GM12878 (cell line): ENCODE results near the gene MYOM1. TPM values are rescaled to one million over a fixed set of nuclear protein-coding genes. Genes with fewer than 3 reads are reported as not detected.

ENCODE experiments used
- ATAC-seq: fragments of 200-7000 bp; cut with Tn5 transposase; 3 replicates; pipeline ENCODE4 v1.9.1; 2020; ENCODE audit warnings: mild to moderate bottlenecking, moderate library complexity
- BruUV-seq: library from RNA; stranded (reverse); fragments of 400-500 nt; replicated peaks from 2 replicates; lab custom pipeline; 2021; lab: Mats Ljungman, UMichigan
- CTCF ChIA-PET: fragments of 300-600 bp; sonication (Branson Sonifier 250); formaldehyde crosslinking; extraction: SDS; loops from one replicate; lab custom pipeline; 2021; ENCODE audit warnings: inconsistent platforms; lab: Yijun Ruan, JAX
- POLR2A ChIA-PET: fragments of 350-600 bp; formaldehyde crosslinking; extraction: SDS; loops from one replicate; lab custom pipeline; 2021; ENCODE audit warnings: inconsistent platforms; lab: Charles Lee
- RAD21 ChIA-PET: fragments of 300-600 bp; sonication (Branson Sonifier 250); formaldehyde crosslinking; loops from one replicate; lab custom pipeline; 2023; ENCODE audit warnings: antibody characterized with exemption; ENCODE audit not compliant: unreplicated experiment; lab: Charles Lee
- SMC1A ChIA-PET: fragments of 300-600 bp; sonication (Branson Sonifier 250); formaldehyde crosslinking; loops from one replicate; lab custom pipeline; 2023; ENCODE audit not compliant: unreplicated experiment, uncharacterized antibody; lab: Charles Lee
- DNase-seq: peaks from one replicate; pipeline ENCODE4 v3.0.0-alpha.2; 2011; ENCODE audit warnings: low read depth, low spot score
- FAIRE-seq: peaks from 3 replicates; lab custom pipeline; 2011; peaks lifted over from hg19 to GRCh38; lab: Jason Lieb, UNC
- H2AFZ ChIP-seq: 2 replicates; pipeline ENCODE4 v1.6.0; 2011; ENCODE audit warnings: low read depth, low read length, control low read depth; ENCODE audit not compliant: control insufficient read depth
- H3K27ac ChIP-seq: 2 replicates; pipeline ENCODE4 v1.5.1; 2011; ENCODE audit warnings: control low read depth; ENCODE audit not compliant: control insufficient read depth, insufficient read depth
- H3K27me3 ChIP-seq, 2 experiments: replicated peaks in 1 of 2; 2 replicates each; pipeline versions ENCODE4 v1.6.0 to v1.6.1; 2011; ENCODE audit warnings: low read length in 1 of 2; ENCODE audit not compliant: control insufficient read depth in 2 of 2, insufficient read depth in 2 of 2
- H3K36me3 ChIP-seq, 2 experiments: 2 replicates each; pipeline ENCODE4 v1.5.1; 2011; ENCODE audit warnings: low read length in 1 of 2; ENCODE audit not compliant: control insufficient read depth in 2 of 2, insufficient read depth in 2 of 2
- H3K4me1 ChIP-seq: 2 replicates; pipeline ENCODE4 v1.6.1; 2011; ENCODE audit warnings: mild to moderate bottlenecking, low read length, moderate library complexity, mixed read lengths; ENCODE audit not compliant: control insufficient read depth, insufficient read depth
- H3K4me2 ChIP-seq: 2 replicates; pipeline ENCODE4 v1.6.0; 2011; ENCODE audit warnings: control low read depth; ENCODE audit not compliant: control insufficient read depth, insufficient read depth
- H3K4me3 ChIP-seq: fragments of 200-600 bp; sonication (generic); 2 replicates; pipeline ENCODE4 v1.5.1; 2016
- H3K79me2 ChIP-seq: 2 replicates; pipeline ENCODE4 v1.6.0; 2011; ENCODE audit warnings: low read length; ENCODE audit not compliant: control insufficient read depth, insufficient read depth
- H3K9ac ChIP-seq: 2 replicates; pipeline ENCODE4 v1.8.0; 2011; ENCODE audit warnings: low read length, control low read depth, mixed read lengths; ENCODE audit not compliant: control insufficient read depth, insufficient read depth
- H3K9me3 ChIP-seq: replicated peaks from 3 replicates; pipeline ENCODE4 v1.5.1; 2011; ENCODE audit warnings: mild to moderate bottlenecking, low read length; ENCODE audit not compliant: control insufficient read depth, insufficient read depth
- H4K20me1 ChIP-seq: 2 replicates; pipeline ENCODE4 v1.6.0; 2011; ENCODE audit not compliant: control insufficient read depth, insufficient read depth
- BACH1 ChIP-seq: fragments of 450-650 bp; IDR thresholded peaks from 2 replicates; pipeline ENCODE4 v1.6.1; 2017; ENCODE audit warnings: mild to moderate bottlenecking, borderline replicate concordance
- BCL11A ChIP-seq: IDR thresholded peaks from 2 replicates; pipeline ENCODE4 v1.6.1; 2011; ENCODE audit warnings: low read depth, low read length
- CBFB ChIP-seq: IDR thresholded peaks from 2 replicates; pipeline ENCODE4 v1.6.1; 2016; ENCODE audit warnings: antibody characterized with exemption, low read depth
- CBX3 ChIP-seq: fragments of 200-600 bp; sonication (generic); IDR thresholded peaks from 2 replicates; pipeline ENCODE4 v1.6.1; 2016; ENCODE audit warnings: low read depth, borderline replicate concordance
- FOXM1 ChIP-seq: IDR thresholded peaks from 2 replicates; pipeline ENCODE4 v1.6.1; 2012; ENCODE audit warnings: low read depth, mild to moderate bottlenecking, inconsistent platforms, low read length, moderate library complexity
- IKZF2 ChIP-seq, 2 experiments: fragments of 450-650 bp; IDR thresholded peaks; 2 replicates each; pipeline ENCODE4 v1.6.1; 2017; ENCODE audit warnings: mild to moderate bottlenecking in 2 of 2, moderate library complexity in 2 of 2
- MAX ChIP-seq: IDR thresholded peaks from 2 replicates; pipeline ENCODE4 v1.6.1; 2012; ENCODE audit warnings: low read depth, low read length, improper control_type of control experiment
- MEF2B ChIP-seq: fragments of 450-650 bp; IDR thresholded peaks from 2 replicates; pipeline ENCODE4 v1.6.1; 2018; ENCODE audit warnings: mild to moderate bottlenecking, moderate library complexity; ENCODE audit not compliant: partially characterized antibody, poor library complexity, severe bottlenecking
- RELA ChIP-seq: fragments of 450-650 bp; IDR thresholded peaks from 2 replicates; pipeline ENCODE4 v1.8.0; 2014; ENCODE audit warnings: borderline replicate concordance; ENCODE audit not compliant: partially characterized antibody
- SKIL ChIP-seq: fragments of 450-650 bp; IDR thresholded peaks from 2 replicates; pipeline ENCODE4 v1.6.1; 2017; ENCODE audit warnings: mild to moderate bottlenecking, low read depth, inconsistent platforms; ENCODE audit not compliant: poor library complexity, severe bottlenecking
- SPI1 ChIP-seq: IDR thresholded peaks from 2 replicates; pipeline ENCODE4 v1.6.1; 2011; ENCODE audit warnings: low read depth, mild to moderate bottlenecking, low read length, moderate library complexity, borderline replicate concordance; ENCODE audit not compliant: insufficient read depth
- TAF1 ChIP-seq: IDR thresholded peaks from 2 replicates; pipeline ENCODE4 v1.6.1; 2011; ENCODE audit warnings: mild to moderate bottlenecking, low read depth, low read length, borderline replicate concordance
- TBL1XR1 ChIP-seq: IDR thresholded peaks from 2 replicates; pipeline ENCODE4 v1.6.1; 2012; ENCODE audit warnings: low read depth, low read length, improper control_type of control experiment
- TCF3 ChIP-seq: IDR thresholded peaks from 2 replicates; pipeline ENCODE4 v1.6.1; 2012; ENCODE audit warnings: low read depth, mild to moderate bottlenecking, low read length, borderline replicate concordance; ENCODE audit not compliant: insufficient read depth
- ZNF592 ChIP-seq: fragments of 450-650 bp; IDR thresholded peaks from 2 replicates; pipeline ENCODE4 v1.6.1; 2017; ENCODE audit warnings: mild to moderate bottlenecking, moderate library complexity
- ZZZ3 ChIP-seq: IDR thresholded peaks from 2 replicates; pipeline ENCODE4 v1.6.1; 2011; ENCODE audit warnings: low read depth; ENCODE audit not compliant: control insufficient read depth, insufficient read length
- WGBS: methylation state at CpG from one replicate; pipeline ENCODE4 v1.1.6; 2016; ENCODE audit warnings: low lambda C conversion rate; ENCODE audit not compliant: insufficient replicate concordance, insufficient coverage; ENCODE audit errors: missing lambda C conversion rate; 5-methylcytosine and 5-hydroxymethylcytosine counted together
- in situ Hi-C: fragments of 300-500 bp; cut with MboI; formaldehyde crosslinking; loops from 9 replicates; pipeline ENCODE4 v1.14.3; 2018; ENCODE audit warnings: mixed read lengths
- intact Hi-C: fragments of 100-400 bp; cut with micrococcal nuclease; formaldehyde crosslinking; loops from one replicate; pipeline ENCODE4 v1.14.2; 2022; ENCODE audit not compliant: unreplicated experiment
- polyA plus RNA-seq, 11 experiments: library from polyadenylated mRNA; depleted of rRNA in 4 of 11; unstranded in 6 of 11; stranded (reverse) in 5 of 11; fragments of >200 nt; fragmentation: Nextera tagmentation in 4 of 11; fragmentation: Illumina TruSeq in 1 of 11; extraction: Ambion mirVana in 4 of 11; extraction: Trizol in 1 of 11; gene quantifications; 1 replicate in 1 of 11; 2 replicates in 10 of 11; pipeline versions ENCODE4 v1.2.1 to v1.2.3, GENCODE V29; 2011 to 2016; ENCODE audit warnings: inconsistent platforms in 2 of 11, missing spikeins in 2 of 11, low read depth in 1 of 11
- total RNA-seq, 4 experiments: library from RNA; depleted of rRNA in 3 of 4; stranded (reverse); fragments of >200 nt in 3 of 4; fragmentation: Illumina TruSeq in 1 of 4; extraction: Trizol in 1 of 4; gene quantifications; 2 replicates each; pipeline versions ENCODE4 v1.2.1 to v1.2.3, GENCODE V29; 2013 to 2021

Gene MYOM1
- total and polyA plus RNA-seq, 10 of the 15 experiments (the other 5 are each of a cell fraction or from before 2014, with no cell fraction given), result 0.06 to 1.0 (median 0.57) TPM

- TF ChIP-seq IKZF2 (IDR thresholded peaks at IDR 0.05), result peak; percentile 50 to 79; a peak in 3 of 4 replicates
- no peak for TF ChIP-seq CBFB
Measured at GRCh38 chr18:3265564-3266033, 45.8 kb upstream of the MYOM1 start (continued).

- peak overlapping the region; percentile 70 for H3K4me2 ChIP-seq
- H3K4me3 ChIP-seq, result peak overlapping the region; percentile 32
- H3K27ac ChIP-seq, result no peak overlapping the region
- no peak overlapping the region for H3K9ac ChIP-seq
- POLR2A ChIA-PET, result interaction anchor here (0.6 to 5.1 kb wide), 6 partner anchors 9 to 339 kb away, joined by 3 to 36 read pairs (median 7); partner anchors contain the start of gene MYL12A
- WGBS, result 3% methylated on average over 2 of the region's 2 CpGs
- no TSS peak for BruUV-seq
- SMC1A ChIA-PET, result interaction anchor here (0.6 to 5.2 kb wide), 12 partner anchors 10 to 402 kb away, joined by 3 to 105 read pairs (median 4); partner anchors contain the start of gene MYL12A
- no peak overlapping the region for H2AFZ ChIP-seq
- intact Hi-C loops (no loop called here), in situ Hi-C loops (loop anchor here (25.0 kb wide), 1 partner anchor 998 kb away; no protein-coding TSS in a partner anchor)
- RAD21 ChIA-PET, result interaction anchor here (1.1 to 4.6 kb wide), 8 partner anchors 8 to 402 kb away, joined by 4 to 37 read pairs (median 8); partner anchors contain the start of gene MYL12A
- CTCF ChIA-PET, result interaction anchor here (1.0 to 3.4 kb wide), 7 partner anchors 12 to 332 kb away, joined by 3 to 15 read pairs (median 7); partner anchors contain the start of gene MYL12A
- peaks cover 84% of the 10 kb centered on the region for H3K79me2 ChIP-seq
- no peak for ATAC-seq
- H4K20me1 ChIP-seq, result no peaks in the 10 kb centered on the region
- DNase-seq, result no peak
- no peak for FAIRE-seq
- peaks cover 10% of the 10 kb centered on the region; the same call in 1 of the 2 replicates for H3K4me1 ChIP-seq
- no peaks in the 10 kb centered on the region for H3K9me3 ChIP-seq
- H3K36me3 ChIP-seq, result peaks cover 0 to 2% of the 10 kb centered on the region in 2 experiments; a peak in 1 of 4 replicates
- H3K27me3 ChIP-seq, result no peaks in the 10 kb centered on the region
- TF ChIP-seq SPI1 (no peak), SKIL (no peak), MAX (no peak), TBL1XR1 (no peak), BCL11A (no peak), MEF2B (no peak), TCF3 (no peak), CBX3 (no peak), FOXM1 (no peak), TAF1 (no peak), BACH1 (no peak), ZZZ3 (no peak), ZNF592 (no peak), RELA (no peak)
Measured at GRCh38 chr18:3264362-3264761, 44.6 kb upstream of the MYOM1 start.
